Measurements from ENCODE around the gene SCAPER.
A peak's percentile ranks its signal among the peaks of the same experiment; 100 is the strongest.

SCAPER gene

GRCh38 chr15:76337059-76337695 is 568.0 kb downstream of the SCAPER start:
- no peak overlapping the region for H3K18ac ChIP-seq (ENCODE audit: low read length)
- H3K27me3 ChIP-seq (ENCODE audit: control insufficient read depth in 3 of 3, insufficient read depth in 3 of 3, low read depth in 1 of 3, low read length in 3 of 3) = peaks cover 54 to 95% (median 85%) of the 10 kb centered on the region in 3 experiments
- no CpG with 5 or more reads among the region's 25 CpGs for WGBS, 2 donors (ENCODE audit: extremely low coverage in 2 of 2, insufficient read length in 2 of 2, insufficient replicate concordance in 1 of 2)
- no peak overlapping the region for H4K8ac ChIP-seq (ENCODE audit: low read depth, low read length)
- peaks cover 20 to 33% of the 10 kb centered on the region in 2 donors for H3K4me1 ChIP-seq (ENCODE audit: control insufficient read depth in 2 of 2, insufficient read depth in 1 of 2, low read depth in 1 of 2, low read length in 2 of 2)
- peak overlapping the region; percentile 88 for H2AFZ ChIP-seq (ENCODE audit: low read length)
- H2BK5ac ChIP-seq (ENCODE audit: low read length) = no peak overlapping the region
- H3K4me3 ChIP-seq (ENCODE audit: low read length in 2 of 2) = peak overlapping the region in 1 of 2 donors; percentile 48
- peak overlapping the region; percentile 86 for H2AK5ac ChIP-seq (ENCODE audit: low read depth, low read length)
- peak overlapping the region; percentile 64 for H3K4me2 ChIP-seq (ENCODE audit: insufficient read depth, low read length, poor library complexity, severe bottlenecking)
- H2BK15ac ChIP-seq (ENCODE audit: low read length) = peak overlapping the region; percentile 96
- H3K9ac ChIP-seq (ENCODE audit: low read depth, low read length, poor library complexity) = no peak overlapping the region
- no peak overlapping the region for H4K91ac ChIP-seq (ENCODE audit: low read depth, low read length, poor library complexity)
- H3K9me3 ChIP-seq (replicated peaks in 1 of 2; ENCODE audit: control insufficient read depth in 2 of 2, insufficient read depth in 1 of 2, low read depth in 1 of 2, low read length in 2 of 2) = peaks cover 0 to 9% of the 10 kb centered on the region in 2 donors
- no peak overlapping the region for H3K27ac ChIP-seq (replicated peaks; ENCODE audit: low read length)
- no peak overlapping the region for H2BK120ac ChIP-seq (ENCODE audit: low read depth, low read length)
- no peak overlapping the region for H2BK12ac ChIP-seq (ENCODE audit: low read length)
- H3K4ac ChIP-seq (ENCODE audit: low read length) = no peak overlapping the region
- peak overlapping the region; percentile 98 for H3K23ac ChIP-seq (ENCODE audit: low read depth, low read length, poor library complexity)
- no peak for DNase-seq (ENCODE audit: low spot score)
- H3K36me3 ChIP-seq (replicated peaks in 1 of 2; ENCODE audit: control insufficient read depth in 2 of 2, insufficient read depth in 2 of 2, low read length in 2 of 2) = no peaks in the 10 kb centered on the region
- H3K14ac ChIP-seq (ENCODE audit: low read length) = no peak overlapping the region
- H3K79me1 ChIP-seq (ENCODE audit: low read depth, low read length) = peaks cover 1% of the 10 kb centered on the region

- Histone ChIP-seq H3K4me2 (ENCODE audit: insufficient read depth, low read length, poor library complexity, severe bottlenecking) (peak within 1 kb of the TSS; percentile 83), H3K4me3 (ENCODE audit: low read length in 2 of 2) (peak within 1 kb of the TSS; percentile 48 to 78), H3K36me3 (replicated peaks in 1 of 2; ENCODE audit: control insufficient read depth in 2 of 2, insufficient read depth in 2 of 2, low read length in 2 of 2) (no peaks in the 10 kb centered on the region), H2AFZ (ENCODE audit: low read length) (peak within 1 kb of the TSS; percentile 88), H3K14ac (ENCODE audit: low read length) (no peak within 1 kb of the TSS), H3K27me3 (ENCODE audit: control insufficient read depth in 3 of 3, insufficient read depth in 3 of 3, low read depth in 1 of 3, low read length in 3 of 3) (peaks cover 47 to 87% (median 77%) of the 10 kb centered on the region in 3 experiments), H2AK5ac (ENCODE audit: low read depth, low read length) (peak within 1 kb of the TSS; percentile 86), H3K4me1 (ENCODE audit: control insufficient read depth in 2 of 2, insufficient read depth in 1 of 2, low read depth in 1 of 2, low read length in 2 of 2) (peaks cover 17 to 33% of the 10 kb centered on the region in 2 donors), H4K91ac (ENCODE audit: low read depth, low read length, poor library complexity) (no peak within 1 kb of the TSS), H2BK5ac (ENCODE audit: low read length) (peak within 1 kb of the TSS; percentile 87), H2BK120ac (ENCODE audit: low read depth, low read length) (no peak within 1 kb of the TSS), H3K9ac (ENCODE audit: low read depth, low read length, poor library complexity) (peak within 1 kb of the TSS; percentile 75), H3K27ac (replicated peaks; ENCODE audit: low read length) (no peak within 1 kb of the TSS), H3K18ac (ENCODE audit: low read length) (peak within 1 kb of the TSS; percentile 85), H3K79me1 (ENCODE audit: low read depth, low read length) (peaks cover 1% of the 10 kb centered on the region), H3K4ac (ENCODE audit: low read length) (no peak within 1 kb of the TSS), H4K8ac (ENCODE audit: low read depth, low read length) (no peak within 1 kb of the TSS), H3K9me3 (replicated peaks in 1 of 2; ENCODE audit: control insufficient read depth in 2 of 2, insufficient read depth in 1 of 2, low read depth in 1 of 2, low read length in 2 of 2) (peaks cover 0 to 7% of the 10 kb centered on the region in 2 donors), H2BK12ac (ENCODE audit: low read length) (peak within 1 kb of the TSS; percentile 75), H3K23ac (ENCODE audit: low read depth, low read length, poor library complexity) (peak within 1 kb of the TSS; percentile 98), H2BK15ac (ENCODE audit: low read length) (peak within 1 kb of the TSS; percentile 96)
- WGBS, 2 donors (ENCODE audit: extremely low coverage in 2 of 2, insufficient read length in 2 of 2, insufficient replicate concordance in 1 of 2) = no CpG with 5 or more reads among the region's 40 CpGs
- DNase-seq (ENCODE audit: low spot score) = peak; percentile 90
Observed at GRCh38 chr15:76336254-76337058, 568.7 kb downstream of the SCAPER start, which contains the start of gene ISL2. ISL2 (plus strand) TSS chr15:76336773; CDS start chr15:76336884, 111 bp downstream.

- Histone ChIP-seq H2BK120ac (ENCODE audit: low read depth, low read length) (no peak overlapping the region), H3K4me2 (ENCODE audit: insufficient read depth, low read length, poor library complexity, severe bottlenecking) (peak overlapping the region; percentile 83), H2AK5ac (ENCODE audit: low read depth, low read length) (no peak overlapping the region), H3K36me3 (replicated peaks in 1 of 2; ENCODE audit: control insufficient read depth in 2 of 2, insufficient read depth in 2 of 2, low read length in 2 of 2) (no peaks in the 10 kb centered on the region), H2AFZ (ENCODE audit: low read length) (peak overlapping the region; percentile 88), H3K4ac (ENCODE audit: low read length) (no peak overlapping the region), H3K23ac (ENCODE audit: low read depth, low read length, poor library complexity) (peak overlapping the region; percentile 49), H3K79me1 (ENCODE audit: low read depth, low read length) (peaks cover 1% of the 10 kb centered on the region), H3K27ac (replicated peaks; ENCODE audit: low read length) (no peak overlapping the region), H4K91ac (ENCODE audit: low read depth, low read length, poor library complexity) (no peak overlapping the region), H4K8ac (ENCODE audit: low read depth, low read length) (no peak overlapping the region), H3K27me3 (ENCODE audit: control insufficient read depth in 3 of 3, insufficient read depth in 3 of 3, low read depth in 1 of 3, low read length in 3 of 3) (peaks cover 39 to 79% (median 69%) of the 10 kb centered on the region in 3 experiments), H3K14ac (ENCODE audit: low read length) (no peak overlapping the region), H2BK12ac (ENCODE audit: low read length) (peak overlapping the region; percentile 89), H3K4me1 (ENCODE audit: control insufficient read depth in 2 of 2, insufficient read depth in 1 of 2, low read depth in 1 of 2, low read length in 2 of 2) (peaks cover 11 to 28% of the 10 kb centered on the region in 2 donors), H3K9me3 (replicated peaks in 1 of 2; ENCODE audit: control insufficient read depth in 2 of 2, insufficient read depth in 1 of 2, low read depth in 1 of 2, low read length in 2 of 2) (peaks cover 0 to 7% of the 10 kb centered on the region in 2 donors), H3K18ac (ENCODE audit: low read length) (peak overlapping the region; percentile 85), H3K4me3 (ENCODE audit: low read length in 2 of 2) (peak overlapping the region; percentile 48 to 78), H2BK5ac (ENCODE audit: low read length) (no peak overlapping the region), H2BK15ac (ENCODE audit: low read length) (peak overlapping the region; percentile 30), H3K9ac (ENCODE audit: low read depth, low read length, poor library complexity) (no peak overlapping the region)
- no peak for DNase-seq (ENCODE audit: low spot score)
- WGBS, 2 donors (ENCODE audit: extremely low coverage in 2 of 2, insufficient read length in 2 of 2, insufficient replicate concordance in 1 of 2) = no CpG with 5 or more reads among the region's 39 CpGs
Observed at GRCh38 chr15:76335307-76336253, 569.6 kb downstream of the SCAPER start.

All from neuronal stem cell (in vitro differentiated cells).